ENCODE measurements around the gene GRB10.
A peak's percentile ranks its signal among the peaks of the same experiment; 100 is the strongest.

GRB10 gene

GRCh38 chr7:50629238-50629901 is 153.3 kb downstream of the GRB10 start:
- Mint-ChIP-seq H3K27ac (peak overlapping the region in 1 of 3 experiments; percentile 16), H3K4me3 (no peak overlapping the region), H3K4me1 (peaks cover 16% of the 10 kb centered on the region), H3K36me3 (ENCODE audit: low read depth) (peaks cover 17% of the 10 kb centered on the region), H3K27me3 (ENCODE audit: low read depth) (peaks cover 3% of the 10 kb centered on the region), H3K9me3 (peaks cover 11% of the 10 kb centered on the region)
- TF ChIP-seq CTCF (IDR thresholded peaks at IDR 0.05; ENCODE audit: unreplicated experiment in 3 of 3): no peak

GRCh38 chr7:50628434-50629084 is 154.1 kb downstream of the GRB10 start:
- TF ChIP-seq CTCF (IDR thresholded peaks at IDR 0.05; ENCODE audit: unreplicated experiment in 3 of 3): no peak
- peaks cover 16% of the 10 kb centered on the region for H3K4me1 Mint-ChIP-seq
- peaks cover 10% of the 10 kb centered on the region for H3K36me3 Mint-ChIP-seq (ENCODE audit: low read depth)
- peaks cover 6% of the 10 kb centered on the region for H3K9me3 Mint-ChIP-seq
- no peak overlapping the region for H3K27ac Mint-ChIP-seq
- H3K4me3 Mint-ChIP-seq: no peak overlapping the region
- H3K27me3 Mint-ChIP-seq (ENCODE audit: low read depth): peaks cover 3% of the 10 kb centered on the region

GRCh38 chr7:50627824-50628361 is 154.8 kb downstream of the GRB10 start:
- peaks cover 3% of the 10 kb centered on the region for H3K27me3 Mint-ChIP-seq (ENCODE audit: low read depth)
- peaks cover 4% of the 10 kb centered on the region for H3K36me3 Mint-ChIP-seq (ENCODE audit: low read depth)
- TF ChIP-seq CTCF (IDR thresholded peaks at IDR 0.05; ENCODE audit: unreplicated experiment in 3 of 3): no peak
- no peak overlapping the region for H3K27ac Mint-ChIP-seq
- peaks cover 16% of the 10 kb centered on the region for H3K4me1 Mint-ChIP-seq
- no peaks in the 10 kb centered on the region for H3K9me3 Mint-ChIP-seq
- no peak overlapping the region for H3K4me3 Mint-ChIP-seq

GRCh38 chr7:50626286-50626685 is 156.4 kb downstream of the GRB10 start:
- Mint-ChIP-seq H3K9me3 (no peaks in the 10 kb centered on the region), H3K27me3 (ENCODE audit: low read depth) (no peaks in the 10 kb centered on the region)

GRCh38 chr7:50625360-50625759 is 157.3 kb downstream of the GRB10 start:
- H3K36me3 Mint-ChIP-seq (ENCODE audit: low read depth): peaks cover 4% of the 10 kb centered on the region
- no peak for TF ChIP-seq CTCF (IDR thresholded peaks at IDR 0.05; ENCODE audit: unreplicated experiment in 3 of 3)
- H3K9me3 Mint-ChIP-seq: no peaks in the 10 kb centered on the region
- no peak overlapping the region for H3K4me3 Mint-ChIP-seq
- H3K27ac Mint-ChIP-seq: no peak overlapping the region
- peaks cover 2% of the 10 kb centered on the region for H3K27me3 Mint-ChIP-seq (ENCODE audit: low read depth)
- peaks cover 16% of the 10 kb centered on the region for H3K4me1 Mint-ChIP-seq

More at GRCh38 chr7:50626286-50626685, 156.4 kb downstream of the GRB10 start:
- no peak for TF ChIP-seq CTCF (IDR thresholded peaks at IDR 0.05; ENCODE audit: unreplicated experiment in 3 of 3)
- Mint-ChIP-seq H3K4me1 (peaks cover 16% of the 10 kb centered on the region), H3K4me3 (no peak overlapping the region), H3K36me3 (ENCODE audit: low read depth) (peaks cover 4% of the 10 kb centered on the region), H3K27ac (no peak overlapping the region)

Measured in nephron (organoid).